ENCODE results near the gene XG. TPM values are rescaled to one million over a fixed set of nuclear protein-coding genes. Genes with fewer than 3 reads are reported as not detected.
"Not testable (repeated sequence)": the region's sequence is repeated elsewhere in the genome, so short reads cannot be mapped to it uniquely, and the experiment has no call there.

Gene XG, protein sequence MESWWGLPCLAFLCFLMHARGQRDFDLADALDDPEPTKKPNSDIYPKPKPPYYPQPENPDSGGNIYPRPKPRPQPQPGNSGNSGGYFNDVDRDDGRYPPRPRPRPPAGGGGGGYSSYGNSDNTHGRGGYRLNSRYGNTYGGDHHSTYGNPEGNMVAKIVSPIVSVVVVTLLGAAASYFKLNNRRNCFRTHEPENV
- 0.07 and 0.33 TPM in 2 replicates for total RNA-seq

DNA sequence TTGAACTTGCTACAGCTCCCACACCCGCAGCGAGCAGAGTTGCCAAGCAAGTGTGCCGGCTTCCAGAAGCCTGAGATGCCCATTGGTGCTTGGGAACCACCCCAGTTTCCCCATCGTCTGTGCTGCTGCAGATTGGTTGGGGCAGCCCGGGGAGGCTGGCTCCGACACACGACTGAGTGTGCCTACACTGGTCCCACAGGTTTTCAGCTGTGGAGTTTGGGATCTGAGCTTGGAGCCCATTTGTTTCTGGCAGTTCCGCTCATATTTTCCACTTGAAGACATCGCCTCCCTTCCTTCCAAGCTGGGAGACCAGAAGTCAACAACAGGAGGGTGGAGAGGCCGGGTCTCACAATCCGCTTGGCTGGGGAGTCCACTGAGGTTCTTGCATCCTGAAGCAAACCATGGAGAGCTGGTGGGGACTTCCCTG is at the start of gene XG:
Gene XG (plus strand): TSS at position 167 of the 427 bp plus-strand sequence. CDS start 235 bp downstream, at position 402.
- not testable (repeated sequence) for H3K27me3 ChIP-seq (ENCODE audit: control insufficient read depth, insufficient read depth, low read length); H3K36me3 ChIP-seq (ENCODE audit: control insufficient read depth, insufficient read depth, low read length); DNase-seq (ENCODE audit: low read depth); H3K4me3 ChIP-seq (ENCODE audit: low read depth, low read length)

DNA sequence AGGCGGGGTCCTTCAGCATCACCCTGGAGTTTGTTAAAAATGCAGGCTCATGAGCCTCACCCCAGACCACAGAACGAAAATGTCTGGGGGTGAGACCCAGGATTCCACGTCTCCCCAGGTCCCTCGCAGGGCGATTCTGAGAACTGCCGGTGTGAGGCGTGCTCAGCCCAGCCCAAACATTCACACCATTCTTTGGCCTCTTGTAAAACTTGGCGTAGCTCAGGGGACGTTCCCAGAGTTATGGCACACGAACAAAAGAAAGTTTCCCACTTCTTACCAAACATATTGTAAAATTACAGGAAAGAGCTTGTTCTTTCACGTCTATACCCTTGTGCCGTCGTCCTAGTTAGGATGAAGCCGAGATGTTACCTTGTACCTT is 47.9 kb upstream of the XG start:
- no peaks in the 10 kb centered on the region for H3K27me3 ChIP-seq (ENCODE audit: control insufficient read depth, insufficient read depth, low read length)
- DNase-seq (ENCODE audit: low read depth): no peak
- H3K4me3 ChIP-seq (ENCODE audit: low read depth, low read length): no peak overlapping the region
- no peaks in the 10 kb centered on the region for H3K36me3 ChIP-seq (ENCODE audit: control insufficient read depth, insufficient read depth, low read length)
- TF ChIP-seq, protein P1, sequence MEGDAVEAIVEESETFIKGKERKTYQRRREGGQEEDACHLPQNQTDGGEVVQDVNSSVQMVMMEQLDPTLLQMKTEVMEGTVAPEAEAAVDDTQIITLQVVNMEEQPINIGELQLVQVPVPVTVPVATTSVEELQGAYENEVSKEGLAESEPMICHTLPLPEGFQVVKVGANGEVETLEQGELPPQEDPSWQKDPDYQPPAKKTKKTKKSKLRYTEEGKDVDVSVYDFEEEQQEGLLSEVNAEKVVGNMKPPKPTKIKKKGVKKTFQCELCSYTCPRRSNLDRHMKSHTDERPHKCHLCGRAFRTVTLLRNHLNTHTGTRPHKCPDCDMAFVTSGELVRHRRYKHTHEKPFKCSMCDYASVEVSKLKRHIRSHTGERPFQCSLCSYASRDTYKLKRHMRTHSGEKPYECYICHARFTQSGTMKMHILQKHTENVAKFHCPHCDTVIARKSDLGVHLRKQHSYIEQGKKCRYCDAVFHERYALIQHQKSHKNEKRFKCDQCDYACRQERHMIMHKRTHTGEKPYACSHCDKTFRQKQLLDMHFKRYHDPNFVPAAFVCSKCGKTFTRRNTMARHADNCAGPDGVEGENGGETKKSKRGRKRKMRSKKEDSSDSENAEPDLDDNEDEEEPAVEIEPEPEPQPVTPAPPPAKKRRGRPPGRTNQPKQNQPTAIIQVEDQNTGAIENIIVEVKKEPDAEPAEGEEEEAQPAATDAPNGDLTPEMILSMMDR (IDR thresholded peaks at IDR 0.05; ENCODE audit: insufficient read depth, low read length, poor library complexity, severe bottlenecking): no peak

DNA sequence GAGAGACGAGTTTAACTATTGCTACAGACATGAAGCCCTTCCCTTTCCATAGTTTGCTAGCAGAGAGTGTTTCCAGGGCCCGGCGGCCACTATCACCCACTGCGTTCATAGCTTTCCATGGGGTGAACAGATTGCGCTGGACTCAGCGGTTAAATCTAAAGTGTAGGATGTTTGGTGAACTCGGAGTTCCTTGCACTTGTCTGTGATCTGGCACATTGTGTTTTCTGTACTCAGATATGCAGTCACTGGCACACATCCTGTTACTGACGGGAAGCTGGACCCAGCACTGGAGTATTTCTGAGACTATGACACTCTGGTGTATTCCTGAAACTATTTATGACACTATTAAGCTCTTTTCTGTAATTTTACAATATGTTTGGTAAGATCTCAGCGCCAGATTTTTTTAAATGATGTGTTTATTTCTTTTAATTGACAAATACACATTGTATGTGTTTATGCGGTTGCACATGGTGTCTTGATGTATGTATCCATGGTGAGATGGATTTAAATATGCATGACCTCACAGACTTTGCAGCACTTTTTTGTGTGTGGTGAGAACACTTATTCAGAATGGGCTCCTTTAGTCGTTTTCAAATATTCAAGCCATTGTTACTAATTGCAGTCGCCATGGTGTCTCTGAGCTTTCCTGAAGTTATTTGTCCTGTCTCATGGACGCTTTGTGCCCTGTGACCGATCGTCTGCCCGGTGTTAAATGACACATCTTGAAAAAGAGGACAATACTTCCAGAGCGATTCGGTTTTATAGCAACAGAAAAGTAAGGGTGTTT is 46.6 kb upstream of the XG start:
- Histone ChIP-seq H3K4me3 (ENCODE audit: low read depth, low read length) (no peak overlapping the region), H3K36me3 (ENCODE audit: control insufficient read depth, insufficient read depth, low read length) (no peaks in the 10 kb centered on the region), H3K27me3 (ENCODE audit: control insufficient read depth, insufficient read depth, low read length) (no peaks in the 10 kb centered on the region)
- DNase-seq (ENCODE audit: low read depth): no peak
- TF ChIP-seq, protein P1 (IDR thresholded peaks at IDR 0.05; ENCODE audit: insufficient read depth, low read length, poor library complexity, severe bottlenecking): no peak

DNA sequence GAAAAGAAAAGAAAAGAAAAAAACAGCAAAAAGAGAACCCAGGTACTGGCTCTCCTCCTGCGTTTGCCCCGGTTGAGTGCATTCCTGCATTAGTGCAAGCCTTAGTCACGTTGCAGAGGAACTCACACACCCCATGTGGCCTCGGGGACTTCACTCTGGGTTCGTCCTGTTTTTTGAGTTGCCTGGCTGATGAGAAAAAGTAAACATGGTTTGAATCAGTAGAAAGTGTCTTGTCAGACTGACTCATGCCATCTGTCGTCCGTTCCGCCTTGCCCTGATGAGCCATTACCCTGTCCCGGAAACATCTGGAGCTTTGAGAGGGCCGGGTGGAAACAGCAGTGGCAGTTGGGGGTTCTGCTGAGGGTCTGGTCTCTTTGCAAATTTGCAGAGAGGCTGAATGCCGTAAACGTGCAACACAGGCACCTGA is 44.5 kb upstream of the XG start:
- Histone ChIP-seq H3K27me3 (ENCODE audit: control insufficient read depth, insufficient read depth, low read length) (no peaks in the 10 kb centered on the region), H3K36me3 (ENCODE audit: control insufficient read depth, insufficient read depth, low read length) (no peaks in the 10 kb centered on the region), H3K4me3 (ENCODE audit: low read depth, low read length) (no peak overlapping the region)
- TF ChIP-seq, protein P1 (IDR thresholded peaks at IDR 0.05; ENCODE audit: insufficient read depth, low read length, poor library complexity, severe bottlenecking): no peak
- peak; percentile 88 for DNase-seq (ENCODE audit: low read depth)

DNA sequence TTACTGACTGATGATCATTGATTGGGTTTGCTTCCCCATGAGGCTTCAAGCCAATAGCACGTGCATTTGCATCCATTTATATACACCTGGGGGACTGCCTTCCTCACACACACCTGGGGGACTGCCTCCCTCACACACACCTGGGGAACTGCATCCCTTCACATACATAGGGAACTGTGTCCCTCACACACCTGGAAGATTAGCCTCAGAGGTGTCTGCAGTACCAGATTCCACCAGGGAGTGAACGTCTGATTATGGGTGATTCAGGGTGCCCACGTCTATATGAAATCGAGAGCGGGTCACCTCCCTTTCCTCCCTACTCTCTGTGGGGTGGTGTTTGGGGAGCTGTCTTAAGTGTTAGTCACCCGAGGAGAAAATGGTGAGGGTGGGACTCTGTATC is 43.8 kb upstream of the XG start:
- no peak for DNase-seq (ENCODE audit: low read depth)
- no peaks in the 10 kb centered on the region for H3K27me3 ChIP-seq (ENCODE audit: control insufficient read depth, insufficient read depth, low read length)
- H3K4me3 ChIP-seq (ENCODE audit: low read depth, low read length): no peak overlapping the region
- TF ChIP-seq, protein P1 (IDR thresholded peaks at IDR 0.05; ENCODE audit: insufficient read depth, low read length, poor library complexity, severe bottlenecking): peak; percentile 7
- H3K36me3 ChIP-seq (ENCODE audit: control insufficient read depth, insufficient read depth, low read length): no peaks in the 10 kb centered on the region

DNA sequence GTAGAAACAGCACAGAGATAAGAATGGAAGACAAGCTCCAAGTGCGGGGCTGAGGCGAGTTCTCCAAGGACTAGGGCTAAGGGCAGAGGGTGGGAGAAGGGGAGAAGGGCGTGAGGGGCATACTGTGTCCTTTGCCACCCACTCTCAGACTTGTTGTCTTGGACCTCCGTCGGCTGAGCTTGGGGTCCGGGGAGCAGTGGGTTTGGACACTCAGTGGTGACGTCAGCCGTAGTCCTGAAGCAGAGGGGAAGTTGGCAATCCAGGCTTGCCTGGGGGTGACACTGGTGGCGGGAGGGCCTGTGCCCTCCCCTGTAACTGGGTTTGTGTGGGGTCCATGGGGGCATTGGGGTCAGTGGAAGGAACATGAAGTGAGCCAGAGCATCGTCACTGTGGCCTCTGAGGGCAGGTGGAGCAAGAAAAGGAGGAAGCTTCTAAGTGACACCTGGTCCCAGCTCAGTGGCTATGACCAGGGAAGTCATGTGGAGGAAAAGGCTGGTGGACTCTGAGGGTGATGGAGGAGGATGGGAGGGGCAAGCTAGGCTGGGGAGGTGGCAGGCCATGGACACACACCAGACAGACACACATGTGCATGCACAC is 43.1 kb upstream of the XG start:
- no peaks in the 10 kb centered on the region for H3K27me3 ChIP-seq (ENCODE audit: control insufficient read depth, insufficient read depth, low read length)
- DNase-seq (ENCODE audit: low read depth): no peak
- H3K4me3 ChIP-seq (ENCODE audit: low read depth, low read length): no peak overlapping the region
- TF ChIP-seq, protein P1 (IDR thresholded peaks at IDR 0.05; ENCODE audit: insufficient read depth, low read length, poor library complexity, severe bottlenecking): no peak
- H3K36me3 ChIP-seq (ENCODE audit: control insufficient read depth, insufficient read depth, low read length): no peaks in the 10 kb centered on the region
